ENCODE measurements around the gene KCNJ9. TPM values are rescaled to one million over a fixed set of nuclear protein-coding genes. Genes with fewer than 3 reads are reported as not detected.

The KCNJ9 gene
- total and polyA plus RNA-seq, 2 of the 13 experiments (the other 11 are each of a cell fraction or from before 2014, with no cell fraction given) = not detected

DNA sequence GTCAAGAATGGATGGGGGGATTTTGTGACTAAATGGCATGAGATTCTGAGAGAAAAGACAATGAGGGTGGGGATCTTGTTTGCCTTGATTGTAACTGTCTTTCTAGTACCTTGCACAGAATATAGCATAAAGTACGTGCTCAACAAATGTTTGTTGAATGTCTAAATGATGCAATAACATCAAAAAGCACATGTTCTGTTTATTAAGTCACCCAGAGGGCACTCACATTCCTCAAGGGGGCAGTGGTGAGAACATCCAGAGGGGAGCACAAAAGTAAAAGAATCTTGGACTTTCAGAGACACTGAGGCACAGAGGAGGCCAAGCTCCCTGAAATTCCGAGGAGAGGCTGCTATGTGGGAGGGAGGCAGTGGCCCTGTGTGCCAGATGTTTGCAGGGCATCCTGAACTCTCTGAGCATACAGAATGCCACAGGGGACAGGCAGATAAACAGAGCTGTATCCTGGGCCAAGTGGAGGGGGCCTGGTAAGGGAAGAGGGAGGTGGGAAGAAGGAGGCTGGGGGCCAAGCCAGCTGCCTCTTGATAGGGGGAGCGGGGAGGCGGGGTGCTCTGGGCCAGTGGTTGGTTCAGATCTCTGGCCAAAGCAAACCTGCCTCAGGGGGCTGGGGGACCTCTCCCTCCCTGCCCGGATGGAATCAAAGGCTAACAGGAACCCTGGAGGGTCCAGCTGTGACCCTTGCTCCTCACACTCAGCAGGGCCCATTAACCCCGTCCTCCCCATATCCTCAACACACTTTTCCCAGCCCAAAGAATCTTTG is 27.7 kb downstream of the KCNJ9 start (continued):
- TF ChIP-seq RAD21 (CRISPR knock-in tag; IDR thresholded peaks at IDR 0.05) = 0 out of 2 replicates have a peak, but pooled peaks have one; percentile 12
- TF ChIP-seq ZBTB7A (CRISPR knock-in tag; IDR thresholded peaks at IDR 0.05) = peak; percentile 75; the same call in 1 of the 2 replicates
- no peak for TF ChIP-seq LCORL (IDR thresholded peaks at IDR 0.05)
- TF ChIP-seq LCORL (CRISPR knock-in tag; IDR thresholded peaks at IDR 0.05) = peak; percentile 52; the same call in 1 of the 2 replicates
- TF ChIP-seq CEBPG (CRISPR knock-in tag; IDR thresholded peaks at IDR 0.05) = peak; percentile 92
- 0 out of 2 replicates have a peak, but pooled peaks have one; percentile 14 for TF ChIP-seq BORCS8-MEF2B (CRISPR knock-in tag; IDR thresholded peaks at IDR 0.05)
- peak; percentile 42; the same call in 1 of the 2 replicates for TF ChIP-seq ZBTB7B (CRISPR knock-in tag; IDR thresholded peaks at IDR 0.05)
- TF ChIP-seq ZSCAN30 (CRISPR knock-in tag; IDR thresholded peaks at IDR 0.05) = 0 out of 2 replicates have a peak, but pooled peaks have one; percentile 47
- TF ChIP-seq ZNF3 (CRISPR knock-in tag; IDR thresholded peaks at IDR 0.05) = peak; percentile 95
- peak; percentile 25; the same call in 1 of the 2 replicates for TF ChIP-seq SAP130 (CRISPR knock-in tag; IDR thresholded peaks at IDR 0.05; ENCODE audit: low read depth)
- TF ChIP-seq MZF1 (CRISPR knock-in tag; IDR thresholded peaks at IDR 0.05; ENCODE audit: borderline replicate concordance) = no peak
- TF ChIP-seq RARA (CRISPR knock-in tag; IDR thresholded peaks at IDR 0.05) = peak; percentile 63; the same call in 1 of the 2 replicates

DNA sequence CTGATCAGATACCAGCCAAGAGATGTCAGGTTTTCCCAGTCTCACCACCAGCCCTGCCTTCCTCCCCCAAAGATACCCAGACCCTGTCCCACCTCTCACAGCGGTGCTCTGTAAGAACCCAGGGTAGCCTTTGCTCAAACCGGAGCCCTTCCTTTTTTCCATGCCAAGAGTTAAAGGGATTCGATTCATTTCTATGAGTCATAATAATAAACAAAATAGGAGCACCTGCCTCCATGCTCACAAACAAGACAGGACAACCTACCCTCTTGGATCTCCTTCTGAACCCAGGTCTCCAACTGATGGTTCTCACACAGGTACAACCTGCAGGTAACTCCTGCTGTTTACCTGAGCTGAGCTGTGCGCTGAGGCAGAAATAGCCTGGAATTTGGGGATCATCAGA is 28.3 kb downstream of the KCNJ9 start:
- no peaks in the 10 kb centered on the region for H3K79me2 ChIP-seq (ENCODE audit: insufficient read depth, low read length)
- no peaks in the 10 kb centered on the region; a peak in 1 of 5 replicates for H3K27me3 ChIP-seq (ENCODE audit: control insufficient read depth in 1 of 2, insufficient read depth in 2 of 2, low read length in 2 of 2)
- intact Hi-C loops (cut with micrococcal nuclease; ENCODE audit: unreplicated experiment) = loop anchor here (2.0 kb wide), 1 partner anchor 143 kb away; no protein-coding TSS in a partner anchor
- ChIA-PET POLR2A (no interaction called here), CTCF (ENCODE audit: low intra/inter-chr PET ratio, low total read pairs) (no interaction called here)
- no peaks in the 10 kb centered on the region; a peak in 1 of 5 replicates for H3K36me3 ChIP-seq (replicated peaks in 1 of 2; ENCODE audit: control insufficient read depth in 1 of 2, insufficient read depth in 2 of 2, low read length in 2 of 2)
- WGBS (ENCODE audit: low lambda C conversion rate) = 18% methylated on average over 4 of the region's 4 CpGs
- H3K9ac ChIP-seq (ENCODE audit: insufficient read depth, low read depth, low read length) = no peak overlapping the region
- peak overlapping the region; percentile 79 for H3K4me2 ChIP-seq (ENCODE audit: low read depth, low read length)
- no peaks in the 10 kb centered on the region for H3K9me3 ChIP-seq (ENCODE audit: low read length)
- H3K4me1 ChIP-seq (ENCODE audit: insufficient read depth, low read length) = peaks cover 75% of the 10 kb centered on the region
- no peaks in the 10 kb centered on the region for H4K20me1 ChIP-seq (ENCODE audit: insufficient read depth, low read length)
- BruUV-seq (replicated peaks) = no TSS peak
- DNase-seq (ENCODE audit: low spot score) = no peak
- no peak for FAIRE-seq
- in situ Hi-C loops (cut with HindIII; ENCODE audit: extremely low pct_ligation_motif_present, low pct_unique_long_range_greater_than_20kb) = loop anchor here (10.0 kb wide), 1 partner anchor 105 kb away; no protein-coding TSS in a partner anchor
- H2AFZ ChIP-seq (ENCODE audit: low read length) = no peak overlapping the region
- H3K4me3 ChIP-seq (replicated peaks in 1 of 3; ENCODE audit: insufficient read depth in 1 of 3, low read depth in 2 of 3, low read length in 3 of 3) = peak overlapping the region in 1 of 3 experiments; percentile 38; a peak in 2 of 6 replicates
- H3K27ac ChIP-seq (ENCODE audit: extremely low read length, insufficient read depth, low read length) = peak overlapping the region; percentile 70
- ATAC-seq = peak; percentile 5; the same call in 2 of the 3 replicates
- TF ChIP-seq NR2C2 (CRISPR knock-in tag; IDR thresholded peaks at IDR 0.05; ENCODE audit: borderline replicate concordance) (no peak), NKX3-1 (CRISPR knock-in tag; IDR thresholded peaks at IDR 0.05) (no peak), YEATS4 (CRISPR knock-in tag; IDR thresholded peaks at IDR 0.05; ENCODE audit: borderline replicate concordance) (no peak), IRF9 (CRISPR knock-in tag; IDR thresholded peaks at IDR 0.05; ENCODE audit: borderline replicate concordance) (0 out of 2 replicates have a peak, but pooled peaks have one; percentile 40), ZNF597 (CRISPR knock-in tag; IDR thresholded peaks at IDR 0.05) (no peak), ETV6 (CRISPR knock-in tag; conservative IDR thresholded peaks at IDR 0.05) (no peak), SOX5 (CRISPR knock-in tag; IDR thresholded peaks at IDR 0.05; ENCODE audit: borderline replicate concordance) (peak; percentile 6; the same call in 1 of the 2 replicates), TBX2 (CRISPR knock-in tag; IDR thresholded peaks at IDR 0.05; ENCODE audit: borderline replicate concordance) (no peak)
- TF ChIP-seq, protein P1, sequence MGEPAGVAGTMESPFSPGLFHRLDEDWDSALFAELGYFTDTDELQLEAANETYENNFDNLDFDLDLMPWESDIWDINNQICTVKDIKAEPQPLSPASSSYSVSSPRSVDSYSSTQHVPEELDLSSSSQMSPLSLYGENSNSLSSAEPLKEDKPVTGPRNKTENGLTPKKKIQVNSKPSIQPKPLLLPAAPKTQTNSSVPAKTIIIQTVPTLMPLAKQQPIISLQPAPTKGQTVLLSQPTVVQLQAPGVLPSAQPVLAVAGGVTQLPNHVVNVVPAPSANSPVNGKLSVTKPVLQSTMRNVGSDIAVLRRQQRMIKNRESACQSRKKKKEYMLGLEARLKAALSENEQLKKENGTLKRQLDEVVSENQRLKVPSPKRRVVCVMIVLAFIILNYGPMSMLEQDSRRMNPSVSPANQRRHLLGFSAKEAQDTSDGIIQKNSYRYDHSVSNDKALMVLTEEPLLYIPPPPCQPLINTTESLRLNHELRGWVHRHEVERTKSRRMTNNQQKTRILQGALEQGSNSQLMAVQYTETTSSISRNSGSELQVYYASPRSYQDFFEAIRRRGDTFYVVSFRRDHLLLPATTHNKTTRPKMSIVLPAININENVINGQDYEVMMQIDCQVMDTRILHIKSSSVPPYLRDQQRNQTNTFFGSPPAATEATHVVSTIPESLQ (CRISPR knock-in tag; conservative IDR thresholded peaks at IDR 0.05) = no peak
